K562 (cell line): ENCODE results near the gene OIT3. TPM values are rescaled to one million over a fixed set of nuclear protein-coding genes. Genes with fewer than 3 reads are reported as not detected.

Source experiments
- ATAC-seq: fragments of 200-7000 bp; cut with Tn5 transposase; 3 replicates; pipeline ENCODE4 v1.9.1; 2020; ENCODE audit warnings: moderate library complexity
- BruUV-seq: library from RNA; stranded (reverse); fragments of 400-500 nt; replicated peaks from 2 replicates; lab custom pipeline; 2021; lab: Mats Ljungman, UMichigan
- CTCF ChIA-PET: fragments of 300-600 bp; formaldehyde crosslinking; extraction: SDS; loops from one replicate; lab custom pipeline; 2021; ENCODE audit warnings: low intra/inter-chr PET ratio; lab: Yijun Ruan, JAX
- POLR2A ChIA-PET: fragments of 300-600, 350-650 bp; sonication (Branson Sonifier 250); formaldehyde crosslinking; extraction: SDS; loops from one replicate; lab custom pipeline; 2021; ENCODE audit warnings: antibody characterized with exemption, inconsistent platforms; lab: Yijun Ruan, JAX
- DNase-seq, 4 experiments: peaks; one replicate each; pipeline versions ENCODE4 v3.0.0 to v3.0.0-alpha.2; 2011 to 2018; ENCODE audit warnings: low spot score in 3 of 4, mixed read lengths in 3 of 4; ENCODE audit errors: extremely low read depth in 1 of 4
- FAIRE-seq: peaks from 2 replicates; lab custom pipeline; 2011; peaks lifted over from hg19 to GRCh38; lab: Jason Lieb, UNC
- H2AFZ ChIP-seq: 2 replicates; pipeline ENCODE4 v1.6.0; 2011; ENCODE audit warnings: low read depth, low read length, control low read depth, inconsistent platforms
- H3K27ac ChIP-seq: fragments of 200-600 bp; 3 replicates; pipeline ENCODE4 v1.8.0; 2011; ENCODE audit warnings: low read depth, mild to moderate bottlenecking, control low read depth, inconsistent platforms, low read length, moderate library complexity, mixed read lengths; ENCODE audit errors: extremely low read depth
- H3K27me3 ChIP-seq, 2 experiments: fragments of 300-600 bp in 1 of 2; 2 replicates in 1 of 2; 3 replicates in 1 of 2; pipeline versions ENCODE4 v1.6.0 to v1.8.0; 2011; ENCODE audit warnings: inconsistent platforms in 2 of 2, low read length in 2 of 2, mild to moderate bottlenecking in 1 of 2, mixed read lengths in 1 of 2, moderate library complexity in 1 of 2; ENCODE audit not compliant: control insufficient read depth in 2 of 2, insufficient read depth in 2 of 2
- H3K36me3 ChIP-seq: fragments of 300-600 bp; 3 replicates; pipeline ENCODE4 v1.8.0; 2011; ENCODE audit warnings: mild to moderate bottlenecking, low read length, inconsistent platforms; ENCODE audit not compliant: control insufficient read depth, insufficient read depth
- H3K4me1 ChIP-seq, 2 experiments: fragments of 200-600 bp in 1 of 2; replicated peaks in 1 of 2; 2 replicates in 1 of 2; 3 replicates in 1 of 2; pipeline versions ENCODE4 v1.5.1 to v1.8.0; 2011; ENCODE audit warnings: inconsistent platforms in 2 of 2, low read length in 2 of 2, mild to moderate bottlenecking in 1 of 2, mixed read lengths in 1 of 2, moderate library complexity in 1 of 2; ENCODE audit not compliant: control insufficient read depth in 2 of 2, insufficient read depth in 2 of 2
- H3K4me2 ChIP-seq: 2 replicates; pipeline ENCODE4 v1.6.1; 2011; ENCODE audit warnings: low read length, control low read depth, inconsistent platforms, mixed read lengths; ENCODE audit not compliant: insufficient read depth
- H3K4me3 ChIP-seq: fragments of 200-600 bp; sonication (generic), shearing (Covaris generic); 2 replicates; pipeline ENCODE4 v1.5.1; 2016; ENCODE audit warnings: control low read depth, inconsistent platforms
- H3K79me2 ChIP-seq: fragments of 200-600 bp; 3 replicates; pipeline ENCODE4 v1.8.0; 2011; ENCODE audit warnings: low read length, inconsistent platforms; ENCODE audit not compliant: control insufficient read depth, insufficient read depth
- H3K9ac ChIP-seq, 2 experiments: 2 replicates each; pipeline versions ENCODE4 v1.6.0 to v1.6.1; 2011; ENCODE audit warnings: low read depth in 2 of 2, low read length in 2 of 2, control low read depth in 1 of 2, inconsistent platforms in 1 of 2, mild to moderate bottlenecking in 1 of 2, mixed read lengths in 1 of 2; ENCODE audit not compliant: insufficient read depth in 1 of 2
- H3K9me1 ChIP-seq: one replicate; pipeline ENCODE4 v1.6.0; 2011; ENCODE audit warnings: inconsistent platforms, mild to moderate bottlenecking, low read length, moderate library complexity; ENCODE audit not compliant: control insufficient read depth, insufficient read depth
- H3K9me3 ChIP-seq: replicated peaks from 2 replicates; pipeline ENCODE4 v1.5.1; 2011; ENCODE audit warnings: low read depth, low read length, inconsistent platforms; ENCODE audit not compliant: control insufficient read depth, insufficient read depth
- H4K20me1 ChIP-seq: replicated peaks from 2 replicates; pipeline ENCODE4 v1.6.1; 2011; ENCODE audit warnings: low read length, inconsistent platforms, mixed read lengths; ENCODE audit not compliant: control insufficient read depth, insufficient read depth
- CHD1 ChIP-seq: fragments of 200-600 bp; sonication (generic); IDR thresholded peaks from one replicate; pipeline ENCODE4 v1.6.1; 2012; ENCODE audit warnings: mild to moderate bottlenecking, moderate library complexity, low read length, inconsistent platforms
- GABPB2 ChIP-seq: fragments of 250-450 bp; sonication (Bioruptor Pico); conservative IDR thresholded peaks from 2 replicates; pipeline ENCODE4 v1.5.1; 2021; ENCODE audit warnings: mild to moderate bottlenecking
- MBD2 ChIP-seq: sonication (generic); IDR thresholded peaks from 2 replicates; pipeline ENCODE4 v1.6.1; 2016; ENCODE audit warnings: low read depth, borderline replicate concordance
- PHF20 ChIP-seq: fragments of 450-650 bp; IDR thresholded peaks from 2 replicates; pipeline ENCODE4 v1.6.1; 2018; ENCODE audit not compliant: partially characterized antibody
- PTTG1 ChIP-seq: fragments of 450-650 bp; IDR thresholded peaks from 2 replicates; pipeline ENCODE4 v1.6.1; 2016; ENCODE audit warnings: low read depth, mild to moderate bottlenecking, missing genetic modification characterization, missing compliant biosample characterization
- RAD21 ChIP-seq, 2 experiments: fragments of 250-450 bp in 1 of 2; fragments of 450-650 bp in 1 of 2; sonication (Bioruptor Pico) in 1 of 2; formaldehyde crosslinking in 1 of 2; IDR thresholded peaks in 1 of 2; conservative IDR thresholded peaks in 1 of 2; 2 replicates each; pipeline versions ENCODE4 v1.4.0 to v1.8.0; 2020 to 2022; ENCODE audit warnings: mild to moderate bottlenecking in 2 of 2, moderate library complexity in 1 of 2
- SAFB2 ChIP-seq: fragments of 200-400 bp; formaldehyde crosslinking; IDR thresholded peaks from 2 replicates; pipeline ENCODE4 v1.6.1; 2018; ENCODE audit warnings: borderline replicate concordance, low read length, low read depth, moderate library complexity; ENCODE audit not compliant: severe bottlenecking
- SMAD3 ChIP-seq: fragments of 450-650 bp; formaldehyde crosslinking; conservative IDR thresholded peaks from 2 replicates; pipeline ENCODE4 v1.4.0; 2020; ENCODE audit warnings: mild to moderate bottlenecking
- ZBTB17 ChIP-seq: fragments of 450-650 bp; formaldehyde crosslinking; IDR thresholded peaks from 2 replicates; pipeline ENCODE4 v1.4.0; 2020; ENCODE audit warnings: mild to moderate bottlenecking
- ZKSCAN1 ChIP-seq: fragments of 150-350 bp; IDR thresholded peaks from 2 replicates; pipeline ENCODE4 v1.6.1; 2016; ENCODE audit warnings: low read depth, low read length
- ZSCAN32 ChIP-seq: fragments of 450-650 bp; formaldehyde crosslinking; IDR thresholded peaks from 2 replicates; pipeline ENCODE4 v1.4.0; 2020; ENCODE audit warnings: mild to moderate bottlenecking, moderate library complexity
- WGBS: fragments of 100-300 bp; shearing (Covaris generic); methylation state at CpG from one replicate; pipeline ENCODE4 v1.1.6; 2016; ENCODE audit warnings: low coverage, mixed read lengths; ENCODE audit not compliant: insufficient coverage; ENCODE audit errors: missing lambda C conversion rate; 5-methylcytosine and 5-hydroxymethylcytosine counted together
- in situ Hi-C: fragments of 300-500 bp; cut with MboI; formaldehyde crosslinking; loops from 4 replicates; pipeline ENCODE4 v1.15.0; 2018; ENCODE audit warnings: inconsistent platforms, mixed read lengths
- intact Hi-C: fragments of 100-400 bp; cut with micrococcal nuclease; formaldehyde crosslinking; loops from 2 replicates; pipeline ENCODE4 v1.14.2; 2022
- polyA plus RNA-seq, 8 experiments: library from polyadenylated mRNA; depleted of rRNA in 4 of 8; stranded (reverse) in 5 of 8; unstranded in 3 of 8; fragments of >200 nt; fragmentation: Nextera tagmentation in 2 of 8; fragmentation: Illumina TruSeq in 1 of 8; extraction: Ambion mirVana in 2 of 8; extraction: Trizol in 1 of 8; gene quantifications; 2 replicates each; pipeline versions ENCODE4 v1.2.1 to v1.2.3, GENCODE V29; 2011 to 2014; ENCODE audit warnings: inconsistent platforms in 1 of 8, missing spikeins in 1 of 8
- total RNA-seq, 7 experiments: library from RNA; depleted of rRNA in 6 of 7; stranded (reverse); fragments of >200 nt in 6 of 7; fragmentation: Illumina TruSeq in 2 of 7; extraction: Trizol in 2 of 7; gene quantifications; 2 replicates each; pipeline versions ENCODE4 v1.2.1 to v1.2.3, GENCODE V29; 2011 to 2021; ENCODE audit warnings: low replicate concordance in 1 of 7
- TF ChIP-seq, protein P1 (sequence below): fragments of 450-650 bp; IDR thresholded peaks from 2 replicates; pipeline ENCODE4 v1.6.1; 2016; ENCODE audit warnings: mild to moderate bottlenecking
- TF ChIP-seq, protein P2 (sequence below): IDR thresholded peaks from 2 replicates; pipeline ENCODE4 v1.6.1; 2014; ENCODE audit warnings: antibody characterized with exemption
- TF ChIP-seq, protein P3 (sequence below): conservative IDR thresholded peaks from 2 replicates; pipeline ENCODE4 v1.6.1; 2011; ENCODE audit warnings: low read depth, mild to moderate bottlenecking, low read length; ENCODE audit not compliant: control insufficient read depth
- TF ChIP-seq, protein P4 (sequence below): fragments of 450-650 bp; IDR thresholded peaks from 2 replicates; pipeline ENCODE4 v1.6.1; 2017; ENCODE audit warnings: antibody characterized with exemption

The OIT3 gene
- total and polyA plus RNA-seq, 9 of the 15 experiments (the other 6 are each of a cell fraction or from before 2014, with no cell fraction given): not detected

DNA sequence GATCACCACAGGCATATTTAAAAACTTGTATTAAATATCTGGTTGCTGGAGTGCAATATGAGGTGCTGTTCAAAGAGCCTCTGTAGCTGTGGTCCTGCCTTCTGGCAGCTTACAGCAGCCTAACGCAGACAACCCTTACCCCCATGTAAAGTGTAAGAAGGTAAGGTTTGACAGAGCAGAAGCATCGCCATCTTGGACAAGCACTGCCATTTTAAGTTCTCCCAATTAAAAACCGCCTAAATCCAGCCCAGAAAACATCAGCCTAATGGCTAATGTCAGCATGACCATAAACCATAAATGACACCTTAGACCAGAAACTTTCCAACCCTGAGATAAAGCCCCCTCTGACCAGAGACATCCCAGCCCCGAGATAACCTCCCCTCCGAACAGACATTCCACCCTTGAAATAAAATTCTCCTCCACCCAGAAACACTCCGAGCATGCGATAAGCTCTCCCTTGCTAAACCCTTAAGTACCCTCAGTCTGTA, 5.3 kb upstream of the OIT3 start:
- no peak overlapping the region for H3K4me3 ChIP-seq
- no peaks in the 10 kb centered on the region for H3K36me3 ChIP-seq
- FAIRE-seq: peak; percentile 63
- H3K9me1 ChIP-seq: no peaks in the 10 kb centered on the region
- ChIA-PET POLR2A (interaction anchor here (0.6 to 1.1 kb wide), 4 partner anchors 12 to 747 kb away, joined by 3 to 4 read pairs (median 4); no protein-coding TSS in a partner anchor), CTCF (no interaction called here)
- H3K27me3 ChIP-seq: no peaks in the 10 kb centered on the region
- H3K4me2 ChIP-seq: no peak overlapping the region; the same call in 1 of the 2 replicates
- peak in 2 of 4 experiments; percentile 60 to 73 for DNase-seq
- in situ Hi-C loops (loop anchor here (10.0 kb wide), 1 partner anchor 613 kb away; the partner anchor contains the start of gene DDIT4), intact Hi-C loops (no loop called here)
- H3K79me2 ChIP-seq: no peaks in the 10 kb centered on the region
- H4K20me1 ChIP-seq: no peaks in the 10 kb centered on the region
- peaks cover 0 to 27% of the 10 kb centered on the region in 2 experiments; a peak in 3 of 5 replicates for H3K4me1 ChIP-seq
- peak overlapping the region; percentile 44; the same call in 2 of the 3 replicates for H3K27ac ChIP-seq
- 22% methylated on average over 7 of the region's 7 CpGs for WGBS
- ATAC-seq: peak; percentile 85
- H3K9ac ChIP-seq: peak overlapping the region in 1 of 2 experiments; percentile 15; a peak in 1 of 4 replicates
- no TSS peak for BruUV-seq
- peak overlapping the region; percentile 54; the same call in 1 of the 2 replicates for H2AFZ ChIP-seq
- no peaks in the 10 kb centered on the region for H3K9me3 ChIP-seq
- TF ChIP-seq MBD2 (no peak), PHF20 (no peak), ZKSCAN1 (no peak), RAD21 (CRISPR knock-in tag; conservative IDR thresholded peaks at IDR 0.05 in 1 of 2, IDR thresholded peaks at IDR 0.05 in 1 of 2) (no peak), ZBTB17 (CRISPR knock-in tag) (peak; percentile 93), SMAD3 (peak; percentile 85), ZSCAN32 (CRISPR knock-in tag) (no peak), GABPB2 (CRISPR knock-in tag) (no peak), CHD1 (no peak), PTTG1 (tag) (peak; percentile 86), SAFB2 (no peak)
- TF ChIP-seq, protein P1, sequence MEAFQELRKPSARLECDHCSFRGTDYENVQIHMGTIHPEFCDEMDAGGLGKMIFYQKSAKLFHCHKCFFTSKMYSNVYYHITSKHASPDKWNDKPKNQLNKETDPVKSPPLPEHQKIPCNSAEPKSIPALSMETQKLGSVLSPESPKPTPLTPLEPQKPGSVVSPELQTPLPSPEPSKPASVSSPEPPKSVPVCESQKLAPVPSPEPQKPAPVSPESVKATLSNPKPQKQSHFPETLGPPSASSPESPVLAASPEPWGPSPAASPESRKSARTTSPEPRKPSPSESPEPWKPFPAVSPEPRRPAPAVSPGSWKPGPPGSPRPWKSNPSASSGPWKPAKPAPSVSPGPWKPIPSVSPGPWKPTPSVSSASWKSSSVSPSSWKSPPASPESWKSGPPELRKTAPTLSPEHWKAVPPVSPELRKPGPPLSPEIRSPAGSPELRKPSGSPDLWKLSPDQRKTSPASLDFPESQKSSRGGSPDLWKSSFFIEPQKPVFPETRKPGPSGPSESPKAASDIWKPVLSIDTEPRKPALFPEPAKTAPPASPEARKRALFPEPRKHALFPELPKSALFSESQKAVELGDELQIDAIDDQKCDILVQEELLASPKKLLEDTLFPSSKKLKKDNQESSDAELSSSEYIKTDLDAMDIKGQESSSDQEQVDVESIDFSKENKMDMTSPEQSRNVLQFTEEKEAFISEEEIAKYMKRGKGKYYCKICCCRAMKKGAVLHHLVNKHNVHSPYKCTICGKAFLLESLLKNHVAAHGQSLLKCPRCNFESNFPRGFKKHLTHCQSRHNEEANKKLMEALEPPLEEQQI: no peak
- TF ChIP-seq, protein P2, sequence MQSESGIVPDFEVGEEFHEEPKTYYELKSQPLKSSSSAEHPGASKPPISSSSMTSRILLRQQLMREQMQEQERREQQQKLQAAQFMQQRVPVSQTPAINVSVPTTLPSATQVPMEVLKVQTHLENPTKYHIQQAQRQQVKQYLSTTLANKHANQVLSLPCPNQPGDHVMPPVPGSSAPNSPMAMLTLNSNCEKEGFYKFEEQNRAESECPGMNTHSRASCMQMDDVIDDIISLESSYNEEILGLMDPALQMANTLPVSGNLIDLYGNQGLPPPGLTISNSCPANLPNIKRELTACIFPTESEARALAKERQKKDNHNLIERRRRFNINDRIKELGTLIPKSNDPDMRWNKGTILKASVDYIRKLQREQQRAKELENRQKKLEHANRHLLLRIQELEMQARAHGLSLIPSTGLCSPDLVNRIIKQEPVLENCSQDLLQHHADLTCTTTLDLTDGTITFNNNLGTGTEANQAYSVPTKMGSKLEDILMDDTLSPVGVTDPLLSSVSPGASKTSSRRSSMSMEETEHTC: no peak
- TF ChIP-seq, protein P3, sequence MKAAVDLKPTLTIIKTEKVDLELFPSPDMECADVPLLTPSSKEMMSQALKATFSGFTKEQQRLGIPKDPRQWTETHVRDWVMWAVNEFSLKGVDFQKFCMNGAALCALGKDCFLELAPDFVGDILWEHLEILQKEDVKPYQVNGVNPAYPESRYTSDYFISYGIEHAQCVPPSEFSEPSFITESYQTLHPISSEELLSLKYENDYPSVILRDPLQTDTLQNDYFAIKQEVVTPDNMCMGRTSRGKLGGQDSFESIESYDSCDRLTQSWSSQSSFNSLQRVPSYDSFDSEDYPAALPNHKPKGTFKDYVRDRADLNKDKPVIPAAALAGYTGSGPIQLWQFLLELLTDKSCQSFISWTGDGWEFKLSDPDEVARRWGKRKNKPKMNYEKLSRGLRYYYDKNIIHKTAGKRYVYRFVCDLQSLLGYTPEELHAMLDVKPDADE: no peak
- TF ChIP-seq, protein P4, sequence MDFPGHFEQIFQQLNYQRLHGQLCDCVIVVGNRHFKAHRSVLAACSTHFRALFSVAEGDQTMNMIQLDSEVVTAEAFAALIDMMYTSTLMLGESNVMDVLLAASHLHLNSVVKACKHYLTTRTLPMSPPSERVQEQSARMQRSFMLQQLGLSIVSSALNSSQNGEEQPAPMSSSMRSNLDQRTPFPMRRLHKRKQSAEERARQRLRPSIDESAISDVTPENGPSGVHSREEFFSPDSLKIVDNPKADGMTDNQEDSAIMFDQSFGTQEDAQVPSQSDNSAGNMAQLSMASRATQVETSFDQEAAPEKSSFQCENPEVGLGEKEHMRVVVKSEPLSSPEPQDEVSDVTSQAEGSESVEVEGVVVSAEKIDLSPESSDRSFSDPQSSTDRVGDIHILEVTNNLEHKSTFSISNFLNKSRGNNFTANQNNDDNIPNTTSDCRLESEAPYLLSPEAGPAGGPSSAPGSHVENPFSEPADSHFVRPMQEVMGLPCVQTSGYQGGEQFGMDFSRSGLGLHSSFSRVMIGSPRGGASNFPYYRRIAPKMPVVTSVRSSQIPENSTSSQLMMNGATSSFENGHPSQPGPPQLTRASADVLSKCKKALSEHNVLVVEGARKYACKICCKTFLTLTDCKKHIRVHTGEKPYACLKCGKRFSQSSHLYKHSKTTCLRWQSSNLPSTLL: no peak
